Activated naive CD4-positive, alpha-beta T cell treated with anti-CD3 and anti-CD28 coated beads, Interleukin-2, amount 50 U/mL, for 24 hours (primary cell): Measurements from ENCODE around the gene STK26.
"Not testable (repeated sequence)": the region's sequence is repeated elsewhere in the genome, so short reads cannot be mapped to it uniquely, and the experiment has no call there.

ENCODE experiments used
- H3K27ac Mint-ChIP-seq: one replicate; pipeline ENCODE4 v1.8.0; 2021; ENCODE audit warnings: mild to moderate bottlenecking, mixed read lengths
- H3K27me3 Mint-ChIP-seq: one replicate; pipeline ENCODE4 v1.8.0; 2021; ENCODE audit warnings: mixed read lengths
- H3K36me3 Mint-ChIP-seq: one replicate; pipeline ENCODE4 v1.8.0; 2021; ENCODE audit warnings: mixed read lengths
- H3K4me1 Mint-ChIP-seq: one replicate; pipeline ENCODE4 v1.8.0; 2021; ENCODE audit warnings: mixed read lengths
- H3K4me3 Mint-ChIP-seq: one replicate; pipeline ENCODE4 v1.8.0; 2021; ENCODE audit warnings: mild to moderate bottlenecking, mixed read lengths
- H3K9me3 Mint-ChIP-seq: one replicate; pipeline ENCODE4 v1.8.0; 2021; ENCODE audit warnings: mixed read lengths

Gene STK26

GRCh38 chrX:132059973-132060540 is 37.0 kb downstream of the STK26 start:
- Mint-ChIP-seq H3K9me3 (no peaks in the 10 kb centered on the region), H3K27ac (no peak overlapping the region), H3K27me3 (no peaks in the 10 kb centered on the region), H3K4me1 (peaks cover 35% of the 10 kb centered on the region), H3K4me3 (no peak overlapping the region), H3K36me3 (peaks cover 3% of the 10 kb centered on the region)

- H3K36me3 Mint-ChIP-seq: no peaks in the 10 kb centered on the region
- no peaks in the 10 kb centered on the region for H3K9me3 Mint-ChIP-seq
- H3K4me3 Mint-ChIP-seq: no peak overlapping the region
- H3K27ac Mint-ChIP-seq: no peak overlapping the region
- H3K27me3 Mint-ChIP-seq: no peaks in the 10 kb centered on the region
- peaks cover 13% of the 10 kb centered on the region for H3K4me1 Mint-ChIP-seq
Observed at GRCh38 chrX:132063334-132063733, 40.2 kb downstream of the STK26 start.

- H3K36me3 Mint-ChIP-seq: peaks cover 1% of the 10 kb centered on the region
- no peak overlapping the region for H3K4me3 Mint-ChIP-seq
- H3K9me3 Mint-ChIP-seq: no peaks in the 10 kb centered on the region
- H3K27ac Mint-ChIP-seq: no peak overlapping the region
- peaks cover 12% of the 10 kb centered on the region for H3K4me1 Mint-ChIP-seq
- no peaks in the 10 kb centered on the region for H3K27me3 Mint-ChIP-seq
Observed at GRCh38 chrX:132063862-132064261, 40.8 kb downstream of the STK26 start.

GRCh38 chrX:132068405-132068804 is 45.3 kb downstream of the STK26 start:
- Mint-ChIP-seq H3K4me1 (no peaks in the 10 kb centered on the region), H3K9me3 (no peaks in the 10 kb centered on the region), H3K27me3 (no peaks in the 10 kb centered on the region), H3K4me3 (no peak overlapping the region), H3K36me3 (peaks cover 4% of the 10 kb centered on the region), H3K27ac (no peak overlapping the region)

- no peak overlapping the region for H3K4me3 Mint-ChIP-seq
- H3K27me3 Mint-ChIP-seq: no peaks in the 10 kb centered on the region
- H3K27ac Mint-ChIP-seq: no peak overlapping the region
- no peaks in the 10 kb centered on the region for H3K9me3 Mint-ChIP-seq
- H3K4me1 Mint-ChIP-seq: no peaks in the 10 kb centered on the region
- peaks cover 8% of the 10 kb centered on the region for H3K36me3 Mint-ChIP-seq
Observed at GRCh38 chrX:132071254-132071653, 48.2 kb downstream of the STK26 start.

- H3K4me3 Mint-ChIP-seq: no peak overlapping the region
- H3K36me3 Mint-ChIP-seq: peaks cover 5% of the 10 kb centered on the region
- H3K9me3 Mint-ChIP-seq: no peaks in the 10 kb centered on the region
- no peak overlapping the region for H3K27ac Mint-ChIP-seq
- no peaks in the 10 kb centered on the region for H3K27me3 Mint-ChIP-seq
- no peaks in the 10 kb centered on the region for H3K4me1 Mint-ChIP-seq
Observed at GRCh38 chrX:132077414-132077813, 54.3 kb downstream of the STK26 start.

GRCh38 chrX:132077912-132078311 is 54.8 kb downstream of the STK26 start:
- no peak overlapping the region for H3K4me3 Mint-ChIP-seq
- H3K27me3 Mint-ChIP-seq: no peaks in the 10 kb centered on the region
- no peak overlapping the region for H3K27ac Mint-ChIP-seq
- H3K4me1 Mint-ChIP-seq: no peaks in the 10 kb centered on the region
- no peaks in the 10 kb centered on the region for H3K9me3 Mint-ChIP-seq
- H3K36me3 Mint-ChIP-seq: peaks cover 4% of the 10 kb centered on the region

GRCh38 chrX:132085786-132086185 is 62.7 kb downstream of the STK26 start:
- Mint-ChIP-seq H3K36me3 (no peaks in the 10 kb centered on the region), H3K27ac (no peak overlapping the region), H3K27me3 (no peaks in the 10 kb centered on the region), H3K4me3 (no peak overlapping the region), H3K9me3 (no peaks in the 10 kb centered on the region), H3K4me1 (peaks cover 6% of the 10 kb centered on the region)

- Mint-ChIP-seq H3K4me3 (no peak overlapping the region), H3K9me3 (no peaks in the 10 kb centered on the region), H3K4me1 (peaks cover 9% of the 10 kb centered on the region), H3K27ac (no peak overlapping the region), H3K27me3 (no peaks in the 10 kb centered on the region), H3K36me3 (no peaks in the 10 kb centered on the region)
Observed at GRCh38 chrX:132086672-132087071, 63.6 kb downstream of the STK26 start.

GRCh38 chrX:132088864-132089263 is 65.8 kb downstream of the STK26 start:
- Mint-ChIP-seq H3K27ac (no peak overlapping the region), H3K36me3 (no peaks in the 10 kb centered on the region), H3K9me3 (no peaks in the 10 kb centered on the region), H3K4me1 (peaks cover 9% of the 10 kb centered on the region), H3K27me3 (no peaks in the 10 kb centered on the region), H3K4me3 (no peak overlapping the region)

- Mint-ChIP-seq H3K9me3 (no peaks in the 10 kb centered on the region), H3K36me3 (no peaks in the 10 kb centered on the region), H3K27ac (no peak overlapping the region), H3K27me3 (no peaks in the 10 kb centered on the region), H3K4me1 (peaks cover 9% of the 10 kb centered on the region), H3K4me3 (no peak overlapping the region)
Observed at GRCh38 chrX:132090403-132091159, 67.5 kb downstream of the STK26 start.

GRCh38 chrX:132092439-132093065 is 69.5 kb downstream of the STK26 start:
- Mint-ChIP-seq H3K9me3 (no peaks in the 10 kb centered on the region), H3K27me3 (no peaks in the 10 kb centered on the region), H3K27ac (no peak overlapping the region), H3K4me1 (peaks cover 9% of the 10 kb centered on the region), H3K4me3 (no peak overlapping the region), H3K36me3 (no peaks in the 10 kb centered on the region)

- no peaks in the 10 kb centered on the region for H3K9me3 Mint-ChIP-seq
- H3K36me3 Mint-ChIP-seq: no peaks in the 10 kb centered on the region
- no peak overlapping the region for H3K27ac Mint-ChIP-seq
- H3K27me3 Mint-ChIP-seq: no peaks in the 10 kb centered on the region
- peaks cover 9% of the 10 kb centered on the region for H3K4me1 Mint-ChIP-seq
- H3K4me3 Mint-ChIP-seq: no peak overlapping the region
Observed at GRCh38 chrX:132093239-132093860, 70.2 kb downstream of the STK26 start.

- Mint-ChIP-seq H3K27ac (no peak overlapping the region), H3K9me3 (no peaks in the 10 kb centered on the region), H3K36me3 (no peaks in the 10 kb centered on the region)
Observed at GRCh38 chrX:132094164-132094563, 71.1 kb downstream of the STK26 start.

GRCh38 chrX:132098704-132099103 is 75.6 kb downstream of the STK26 start:
- not testable (repeated sequence) for H3K4me1 Mint-ChIP-seq, H3K27ac Mint-ChIP-seq, H3K9me3 Mint-ChIP-seq, H3K4me3 Mint-ChIP-seq, H3K27me3 Mint-ChIP-seq, H3K36me3 Mint-ChIP-seq

More at GRCh38 chrX:132094164-132094563, 71.1 kb downstream of the STK26 start:
- Mint-ChIP-seq H3K27me3 (no peaks in the 10 kb centered on the region), H3K4me3 (no peak overlapping the region), H3K4me1 (peaks cover 9% of the 10 kb centered on the region)

GRCh38 chrX:132101206-132101605 is 78.1 kb downstream of the STK26 start:
- Mint-ChIP-seq H3K36me3 (no peaks in the 10 kb centered on the region), H3K27ac (no peak overlapping the region), H3K4me1 (no peaks in the 10 kb centered on the region), H3K4me3 (no peak overlapping the region), H3K27me3 (no peaks in the 10 kb centered on the region), H3K9me3 (no peaks in the 10 kb centered on the region)
